ENCODE data around the gene AGT.

Gene AGT

GRCh38 chr1:230715510-230715909, 1.6 kb upstream of the AGT start:
- Histone ChIP-seq H3K9ac (ENCODE audit: low read length) (no peak overlapping the region), H3K79me2 (ENCODE audit: insufficient read depth, low read length) (no peaks in the 10 kb centered on the region), H3K36me3 (ENCODE audit: low read length) (no peaks in the 10 kb centered on the region), H3K9me2 (replicated peaks; ENCODE audit: insufficient read depth, low read length) (no peaks in the 10 kb centered on the region), H3F3A (ENCODE audit: insufficient read depth) (no peaks in the 10 kb centered on the region), H3K9me3 (ENCODE audit: insufficient read depth, low read length) (no peaks in the 10 kb centered on the region), H3K4me2 (ENCODE audit: low read depth, low read length, poor library complexity, severe bottlenecking) (no peak overlapping the region), H2AFZ (ENCODE audit: low read depth, low read length, severe bottlenecking) (no peak overlapping the region), H3K27ac (ENCODE audit: low read depth, low read length) (no peak overlapping the region), H3K27me3 (ENCODE audit: low read length) (no peaks in the 10 kb centered on the region), H4K20me1 (ENCODE audit: low read depth, low read length) (no peaks in the 10 kb centered on the region), H3K4me3 (ENCODE audit: insufficient read depth, low read length, poor library complexity, severe bottlenecking) (no peak overlapping the region)
- TF ChIP-seq EZH2phosphoT487 (conservative IDR thresholded peaks at IDR 0.05; ENCODE audit: low read length) (no peak), CTCF (IDR thresholded peaks at IDR 0.05; ENCODE audit: insufficient read depth, low read length, poor library complexity, severe bottlenecking) (no peak)

GRCh38 chr1:230713547-230713914, 391 bp downstream of the AGT start:
- H3K79me2 ChIP-seq (ENCODE audit: insufficient read depth, low read length) = no peaks in the 10 kb centered on the region
- no peaks in the 10 kb centered on the region for H4K20me1 ChIP-seq (ENCODE audit: low read depth, low read length)
- H3F3A ChIP-seq (ENCODE audit: insufficient read depth) = no peaks in the 10 kb centered on the region
- no peak overlapping the region for H3K4me2 ChIP-seq (ENCODE audit: low read depth, low read length, poor library complexity, severe bottlenecking)
- H3K27ac ChIP-seq (ENCODE audit: low read depth, low read length) = no peak overlapping the region
- H3K36me3 ChIP-seq (ENCODE audit: low read length) = no peaks in the 10 kb centered on the region
- no peak overlapping the region for H3K9ac ChIP-seq (ENCODE audit: low read length)
- no peaks in the 10 kb centered on the region for H3K9me2 ChIP-seq (replicated peaks; ENCODE audit: insufficient read depth, low read length)
- TF ChIP-seq EZH2phosphoT487 (conservative IDR thresholded peaks at IDR 0.05; ENCODE audit: low read length) (no peak), CTCF (IDR thresholded peaks at IDR 0.05; ENCODE audit: insufficient read depth, low read length, poor library complexity, severe bottlenecking) (no peak)
- no peaks in the 10 kb centered on the region for H3K9me3 ChIP-seq (ENCODE audit: insufficient read depth, low read length)
- no peak overlapping the region for H2AFZ ChIP-seq (ENCODE audit: low read depth, low read length, severe bottlenecking)
- H3K27me3 ChIP-seq (ENCODE audit: low read length) = no peaks in the 10 kb centered on the region
- H3K4me3 ChIP-seq (ENCODE audit: insufficient read depth, low read length, poor library complexity, severe bottlenecking) = no peak overlapping the region

GRCh38 chr1:230713138-230713537, 784 bp downstream of the AGT start:
- H3K9ac ChIP-seq (ENCODE audit: low read length) = no peak overlapping the region
- H4K20me1 ChIP-seq (ENCODE audit: low read depth, low read length) = no peaks in the 10 kb centered on the region
- H3K27ac ChIP-seq (ENCODE audit: low read depth, low read length) = no peak overlapping the region
- no peaks in the 10 kb centered on the region for H3K9me3 ChIP-seq (ENCODE audit: insufficient read depth, low read length)
- TF ChIP-seq EZH2phosphoT487 (conservative IDR thresholded peaks at IDR 0.05; ENCODE audit: low read length) (no peak), CTCF (IDR thresholded peaks at IDR 0.05; ENCODE audit: insufficient read depth, low read length, poor library complexity, severe bottlenecking) (no peak)
- H3K9me2 ChIP-seq (replicated peaks; ENCODE audit: insufficient read depth, low read length) = no peaks in the 10 kb centered on the region
- no peaks in the 10 kb centered on the region for H3K79me2 ChIP-seq (ENCODE audit: insufficient read depth, low read length)
- H3K4me3 ChIP-seq (ENCODE audit: insufficient read depth, low read length, poor library complexity, severe bottlenecking) = no peak overlapping the region
- H3F3A ChIP-seq (ENCODE audit: insufficient read depth) = no peaks in the 10 kb centered on the region
- no peaks in the 10 kb centered on the region for H3K36me3 ChIP-seq (ENCODE audit: low read length)
- H3K4me2 ChIP-seq (ENCODE audit: low read depth, low read length, poor library complexity, severe bottlenecking) = no peak overlapping the region
- no peaks in the 10 kb centered on the region for H3K27me3 ChIP-seq (ENCODE audit: low read length)
- H2AFZ ChIP-seq (ENCODE audit: low read depth, low read length, severe bottlenecking) = no peak overlapping the region

All from SU-DHL-6 (cell line).